Measurements from ENCODE around the gene MSRB1.
"Not testable (repeated sequence)": the region's sequence is repeated elsewhere in the genome, so short reads cannot be mapped to it uniquely, and the experiment has no call there.

The MSRB1 gene

GRCh38 chr16:1926271-1926670 lies 16.7 kb downstream of the MSRB1 start:
- no peak for DNase-seq (ENCODE audit: low read depth)
- no peak for TF ChIP-seq CTCF (conservative IDR thresholded peaks at IDR 0.05; ENCODE audit: low read length)
- H3K4me3 ChIP-seq (ENCODE audit: low read length), result no peak overlapping the region

GRCh38 chr16:1924095-1924494 lies 18.9 kb downstream of the MSRB1 start:
- H3K4me3 ChIP-seq (ENCODE audit: low read length), result no peak overlapping the region
- no peak for DNase-seq (ENCODE audit: low read depth)
- no peak for TF ChIP-seq CTCF (conservative IDR thresholded peaks at IDR 0.05; ENCODE audit: low read length)

- peak; percentile 38 for DNase-seq (ENCODE audit: low read depth)
- H3K4me3 ChIP-seq (ENCODE audit: low read length), result no peak overlapping the region
- TF ChIP-seq CTCF (conservative IDR thresholded peaks at IDR 0.05; ENCODE audit: low read length), result peak; percentile 37
These were observed 19.5 kb downstream of the MSRB1 start for GRCh38 chr16:1923299-1924034.

- no peak for DNase-seq (ENCODE audit: low read depth)
- H3K4me3 ChIP-seq (ENCODE audit: low read length), result no peak overlapping the region
- no peak for TF ChIP-seq CTCF (conservative IDR thresholded peaks at IDR 0.05; ENCODE audit: low read length)
These were observed 20.6 kb downstream of the MSRB1 start for GRCh38 chr16:1922357-1922756.

GRCh38 chr16:1920727-1921171 lies 22.2 kb downstream of the MSRB1 start:
- no peak for TF ChIP-seq CTCF (conservative IDR thresholded peaks at IDR 0.05; ENCODE audit: low read length)
- H3K4me3 ChIP-seq (ENCODE audit: low read length), result no peak overlapping the region
- no peak for DNase-seq (ENCODE audit: low read depth)

GRCh38 chr16:1920122-1920521 lies 22.9 kb downstream of the MSRB1 start:
- not testable (repeated sequence) for H3K4me3 ChIP-seq (ENCODE audit: low read length); DNase-seq (ENCODE audit: low read depth)

- no peak for DNase-seq (ENCODE audit: low read depth)
- no peak overlapping the region for H3K4me3 ChIP-seq (ENCODE audit: low read length)
- TF ChIP-seq CTCF (conservative IDR thresholded peaks at IDR 0.05; ENCODE audit: low read length), result no peak
These were observed 23.5 kb downstream of the MSRB1 start for GRCh38 chr16:1919327-1919998.

Measured in AG10803 (cell line).